Ureter (tissue), 1 donor: ENCODE measurements around the gene MAGEA3. TPM values are rescaled to one million over a fixed set of nuclear protein-coding genes. Genes with fewer than 3 reads are reported as not detected.
"Not testable (repeated sequence)": the region's sequence is repeated elsewhere in the genome, so short reads cannot be mapped to it uniquely, and the experiment has no call there.

Source experiments
- DNase-seq: peaks from one replicate; pipeline ENCODE4 v3.0.0-alpha.2; 2020; ENCODE audit warnings: low spot score
- total RNA-seq: library from RNA; stranded (reverse); gene quantifications from one replicate; pipeline ENCODE4 v1.2.4, GENCODE V29; 2023
- donor health status: DM: yes; HTN: yes; CAD: no.

Gene MAGEA3
- total RNA-seq, 1 donor from 2014 or later: not detected

DNA sequence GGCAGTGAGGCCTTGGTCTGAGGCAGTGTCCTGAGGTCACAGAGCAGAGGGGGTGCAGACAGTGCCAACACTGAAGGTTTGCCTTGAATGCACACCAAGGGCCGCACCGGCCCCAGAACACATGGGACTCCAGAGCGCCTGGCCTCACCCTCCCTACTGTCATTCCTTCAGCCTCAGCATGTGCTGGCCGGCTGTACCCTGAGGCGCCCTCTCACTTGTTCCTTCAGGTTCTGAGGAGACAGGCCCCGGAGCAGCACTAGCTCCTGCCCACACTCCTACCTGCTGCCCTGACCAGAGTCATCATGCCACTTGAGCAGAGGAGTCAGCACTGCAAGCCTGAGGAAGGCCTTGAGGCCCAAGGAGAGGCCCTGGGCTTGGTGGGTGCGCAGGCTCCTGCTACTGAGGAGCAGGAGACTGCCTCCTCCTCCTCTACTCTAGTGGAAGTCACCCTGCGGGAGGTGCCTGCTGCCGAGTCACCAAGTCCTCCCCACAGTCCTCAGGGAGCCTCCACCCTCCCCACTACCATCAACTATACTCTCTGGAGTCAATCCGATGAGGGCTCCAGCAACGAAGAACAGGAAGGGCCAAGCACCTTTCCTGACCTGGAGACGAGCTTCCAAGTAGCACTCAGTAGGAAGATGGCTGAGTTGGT lies 37.4 kb downstream of the MAGEA3 start:
- no peak for DNase-seq

GRCh38 chrX:152736528-152736927 lies 37.9 kb downstream of the MAGEA3 start:
- not testable (repeated sequence) for DNase-seq

- DNase-seq: no peak
These were observed 40.0 kb downstream of the MAGEA3 start for GRCh38 chrX:152738560-152738959.

Other genes starting within 250 kb of the MAGEA3 start
- gene GABRA3, start 247.5 kb upstream of the MAGEA3 start, total RNA-seq: 2.1 TPM
- gene GABRQ, start 60.9 kb upstream of the MAGEA3 start, total RNA-seq: 0.26 TPM
- gene CSAG2, start 10.5 kb downstream of the MAGEA3 start, total RNA-seq: not detected
- gene MAGEA2B, start 15.8 kb downstream of the MAGEA3 start, total RNA-seq: not detected
- gene CSAG1, start 34.9 kb downstream of the MAGEA3 start, total RNA-seq: not detected
- not detected for gene MAGEA12, start 35.0 kb downstream of the MAGEA3 start, total RNA-seq
- gene MAGEA2, start 55.0 kb downstream of the MAGEA3 start, total RNA-seq: not detected
- gene CSAG3, start 60.4 kb downstream of the MAGEA3 start, total RNA-seq: not detected
- gene MAGEA6, start 70.9 kb downstream of the MAGEA3 start, total RNA-seq: not detected
- gene CETN2, start 132.0 kb downstream of the MAGEA3 start, total RNA-seq: 47.1 TPM
- gene NSDHL, start 132.3 kb downstream of the MAGEA3 start, total RNA-seq: 25.1 TPM
- gene ZNF185, start 199.3 kb downstream of the MAGEA3 start, total RNA-seq: 62.2 TPM